Fibroblast of the conjunctiva (primary cell): ENCODE data around the gene LRRN3.

Experiments used
- DNase-seq: peaks from one replicate; pipeline ENCODE4 v3.0.0-alpha.2; 2010; ENCODE audit warnings: low read depth

Gene LRRN3

DNA sequence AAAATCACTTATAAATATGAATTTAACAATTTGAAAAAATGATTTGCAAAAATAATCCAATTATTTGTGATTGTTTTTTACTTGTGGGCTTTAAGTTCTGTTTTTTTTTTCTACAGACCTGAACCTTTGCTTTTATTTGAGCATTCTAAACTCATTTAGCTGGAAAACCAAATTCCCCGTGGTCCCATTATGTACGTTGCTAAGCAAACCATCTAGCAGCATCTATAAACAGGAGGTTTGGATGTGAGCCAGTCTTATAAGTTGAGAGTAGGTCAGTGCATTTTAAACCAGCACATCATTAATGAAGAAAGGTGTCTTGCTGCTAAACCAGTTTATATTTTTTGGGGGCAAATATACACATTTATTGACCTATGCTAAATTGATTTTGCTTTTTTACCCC lies 77.3 kb downstream of the LRRN3 start:
- DNase-seq = peak; percentile 26

DNA sequence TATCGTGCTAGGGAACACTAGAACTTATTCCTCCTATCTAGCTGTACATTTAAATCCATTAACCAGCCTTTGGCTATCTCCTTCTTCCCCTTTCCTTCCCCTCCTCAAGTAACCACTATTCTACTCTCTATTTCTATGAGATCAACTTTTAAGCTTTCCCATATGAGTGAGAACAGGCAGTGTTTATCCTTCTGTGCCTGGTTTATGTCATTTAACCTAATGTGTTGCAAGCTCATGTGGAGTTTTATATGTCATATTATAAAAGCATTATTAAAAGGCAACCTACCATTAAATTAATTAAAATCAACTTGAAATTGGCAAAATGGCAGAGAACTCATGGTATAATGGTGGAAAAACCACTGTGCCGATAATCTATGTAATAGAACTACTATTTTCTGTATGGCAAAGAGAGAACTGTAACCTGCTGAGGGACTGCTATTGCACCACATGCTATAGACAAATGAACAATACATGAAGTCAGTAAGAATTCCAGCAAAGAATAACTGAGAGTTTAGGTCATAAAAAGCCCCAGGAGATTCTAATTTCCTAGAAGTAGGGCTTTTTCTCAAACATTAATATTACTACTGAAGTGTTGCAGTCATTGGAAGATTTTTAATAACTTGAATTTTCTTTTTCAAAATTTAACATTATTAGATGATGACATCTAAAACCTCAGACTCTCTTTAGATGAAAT lies 81.8 kb downstream of the LRRN3 start:
- DNase-seq = no peak

DNA sequence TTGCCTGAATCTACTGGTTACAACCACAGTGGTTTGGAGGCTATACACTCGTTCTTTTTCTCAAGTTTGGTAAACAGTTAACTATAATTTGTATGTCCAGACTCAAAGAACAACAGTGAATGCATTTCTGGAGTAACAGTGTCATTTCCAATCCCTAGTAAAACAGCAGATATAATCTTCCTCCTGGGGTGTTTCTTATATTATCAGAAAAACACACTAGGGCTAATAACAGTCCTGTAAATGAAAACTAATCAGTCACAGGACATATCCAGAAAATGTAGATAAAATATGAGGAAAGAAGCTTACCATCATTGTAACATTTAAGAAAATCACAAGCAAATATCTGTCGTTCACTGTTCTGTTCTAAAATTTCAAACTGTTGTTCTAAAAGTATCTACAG lies 82.6 kb downstream of the LRRN3 start:
- DNase-seq = no peak

DNA sequence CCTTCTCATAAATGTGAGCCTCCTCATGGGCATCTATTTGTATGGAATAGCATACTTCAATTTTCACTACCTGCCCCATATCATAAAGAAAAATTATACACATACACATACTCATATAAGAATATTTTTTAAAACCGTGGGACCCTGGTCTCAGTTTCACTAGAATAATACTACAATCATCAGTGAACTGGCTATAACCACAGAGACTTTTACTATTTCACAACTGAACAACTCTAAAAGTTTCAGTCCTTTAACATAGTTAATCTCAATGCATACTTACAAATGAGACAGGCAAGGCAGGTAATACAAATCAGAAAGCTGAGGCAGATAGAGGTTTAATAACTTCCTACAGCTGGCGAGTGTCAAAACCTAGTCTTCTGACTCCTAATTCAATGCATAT lies 83.1 kb downstream of the LRRN3 start:
- no peak for DNase-seq

DNA sequence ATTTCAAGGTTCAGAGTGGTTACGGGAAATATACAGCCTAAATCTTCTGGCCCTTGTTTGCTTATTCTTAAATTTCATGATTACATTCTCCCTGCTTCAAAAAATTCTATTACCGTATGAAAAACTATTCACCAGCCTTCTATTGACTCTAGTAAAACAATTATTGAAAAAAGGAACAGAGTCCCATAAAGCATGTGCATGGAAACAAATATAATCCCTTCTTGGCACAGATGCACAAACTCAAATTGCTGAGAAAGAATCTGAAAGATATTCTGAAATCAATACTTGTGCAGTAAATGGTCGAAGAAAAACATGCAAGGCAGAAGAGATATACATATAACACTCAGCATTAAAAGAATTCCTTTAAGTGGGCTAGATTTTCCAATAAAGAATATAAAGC lies 83.6 kb downstream of the LRRN3 start:
- no peak for DNase-seq
